Ramos (cell line): Measurements from ENCODE around the gene HSF5.

Source experiments
- in situ Hi-C: fragments of 300-500 bp; cut with MboI; formaldehyde crosslinking; loops from one replicate; pipeline ENCODE4 v1.14.3; 2022; ENCODE audit warnings: low sequenced_read_pairs; ENCODE audit not compliant: unreplicated experiment

The HSF5 gene

GRCh38 chr17:58391302-58391984, 96.8 kb downstream of the HSF5 start:
- in situ Hi-C loops = no loop called here

- in situ Hi-C loops = no loop called here
Measured at GRCh38 chr17:58390884-58391283, 97.3 kb downstream of the HSF5 start.

DNA sequence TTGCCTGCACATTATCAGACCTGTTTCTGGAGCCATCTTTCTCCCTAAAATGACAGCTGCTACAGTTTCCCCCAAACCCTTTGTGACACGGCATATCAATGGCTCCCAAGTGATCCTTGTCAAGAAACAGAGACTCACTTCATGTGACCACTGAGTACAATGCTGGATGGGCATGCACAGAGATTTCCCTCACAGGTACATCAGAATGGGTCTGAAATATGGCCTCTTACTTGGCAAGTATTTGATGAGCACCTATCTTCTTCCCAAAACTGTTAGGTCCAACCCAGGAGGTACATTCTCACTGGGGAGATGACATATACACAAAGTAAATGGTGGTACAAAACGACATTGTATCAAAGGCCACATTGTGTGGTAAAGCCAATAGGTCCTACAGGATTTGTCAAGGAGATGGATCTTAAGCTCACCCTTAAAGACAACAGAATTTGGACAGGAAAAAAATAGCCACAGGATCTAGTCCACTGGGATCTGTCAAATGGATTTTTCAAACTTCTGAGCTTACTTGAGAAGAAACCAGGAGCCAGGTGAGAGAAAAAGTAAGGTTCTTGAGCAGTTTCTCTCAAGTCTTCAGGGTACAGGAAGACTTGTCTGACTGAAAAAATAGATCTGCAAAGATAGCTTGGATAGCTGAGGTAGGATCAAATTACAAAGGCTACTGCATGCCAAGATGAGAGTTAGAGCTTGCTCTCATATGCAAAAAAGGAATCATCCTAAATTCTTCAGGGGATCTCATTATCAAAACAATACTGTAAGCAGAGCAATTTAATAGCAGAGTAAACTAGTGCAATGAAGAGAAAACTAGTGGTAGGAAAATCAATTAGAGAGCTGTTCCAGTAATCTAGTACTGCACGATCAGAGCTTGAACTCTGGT, 99.7 kb downstream of the HSF5 start:
- in situ Hi-C loops = no loop called here

DNA sequence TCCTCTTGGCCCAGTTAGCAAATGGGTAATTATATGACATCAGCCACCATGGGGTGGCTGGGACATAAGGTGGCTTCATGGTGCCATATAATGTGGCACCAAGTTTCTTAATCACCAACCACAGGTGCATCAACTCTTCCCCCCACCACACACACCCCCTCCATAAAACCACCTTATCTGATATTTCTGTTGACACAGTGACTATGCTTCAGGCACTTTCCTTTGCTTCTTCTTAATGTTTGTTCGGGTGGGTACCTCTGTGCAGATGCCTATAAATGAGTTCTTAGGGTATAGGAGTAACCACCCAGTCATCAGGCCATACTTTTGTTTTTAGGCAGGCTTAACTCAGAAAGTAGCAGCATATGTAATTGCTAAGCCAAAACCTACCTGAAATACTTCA, 100.4 kb downstream of the HSF5 start:
- in situ Hi-C loops = no loop called here

- in situ Hi-C loops = no loop called here
Measured at GRCh38 chr17:58386708-58387107, 101.5 kb downstream of the HSF5 start.

DNA sequence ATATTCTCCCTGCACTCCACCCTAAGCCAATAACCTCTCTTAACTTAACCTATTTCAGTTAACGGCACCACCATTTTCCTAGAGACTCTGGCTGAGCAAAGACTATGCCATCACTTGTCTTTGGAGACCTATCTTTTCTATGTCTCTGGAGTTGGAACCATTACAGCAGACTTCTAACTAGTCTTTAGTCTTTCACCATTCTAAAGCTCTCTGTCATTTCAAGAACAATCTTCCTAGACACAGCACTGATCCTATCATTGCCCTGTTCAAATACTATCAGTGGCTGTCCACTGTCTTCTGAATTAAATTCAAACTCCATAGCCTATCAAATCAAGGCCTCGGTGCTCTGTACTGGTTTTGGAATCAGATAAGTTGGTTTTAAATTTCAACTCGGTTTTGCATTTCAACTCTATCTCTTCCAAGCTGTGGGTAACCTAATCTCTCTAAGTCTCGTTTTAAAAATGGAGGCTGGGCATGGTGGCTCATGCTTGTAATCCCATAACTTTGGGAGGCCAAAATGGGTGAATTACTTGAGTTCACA, 102.8 kb downstream of the HSF5 start:
- in situ Hi-C loops = no loop called here

GRCh38 chr17:58384897-58385296, 103.3 kb downstream of the HSF5 start:
- in situ Hi-C loops = no loop called here

DNA sequence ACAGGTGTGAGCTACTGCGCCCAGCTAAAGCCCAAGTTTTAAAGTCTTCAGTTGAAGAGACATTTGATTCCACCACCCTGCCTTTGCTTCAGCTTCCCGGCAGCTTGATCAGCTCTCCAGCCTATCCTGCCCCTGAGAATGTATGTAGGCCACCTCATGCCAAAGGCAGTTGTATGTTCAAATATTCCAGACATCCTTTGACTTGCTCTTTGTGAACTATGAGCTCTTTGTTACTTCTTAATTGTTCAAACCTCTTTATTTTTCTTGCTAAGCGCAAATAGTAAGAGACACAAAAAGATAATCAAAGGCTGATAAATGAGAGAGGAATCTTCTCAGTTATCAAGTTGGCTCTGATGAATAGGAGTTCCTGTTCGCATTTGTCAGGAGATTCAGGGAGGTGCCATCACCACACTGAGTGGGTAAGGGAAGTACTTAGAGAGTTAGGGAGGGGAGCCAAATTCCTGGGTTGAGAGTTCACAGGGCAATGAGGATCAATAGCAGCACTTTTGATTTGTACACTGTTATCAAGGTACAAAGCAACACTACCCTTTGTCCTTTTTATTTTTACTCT, 104.2 kb downstream of the HSF5 start:
- in situ Hi-C loops = no loop called here

GRCh38 chr17:58382872-58383242, 105.4 kb downstream of the HSF5 start:
- in situ Hi-C loops = no loop called here

DNA sequence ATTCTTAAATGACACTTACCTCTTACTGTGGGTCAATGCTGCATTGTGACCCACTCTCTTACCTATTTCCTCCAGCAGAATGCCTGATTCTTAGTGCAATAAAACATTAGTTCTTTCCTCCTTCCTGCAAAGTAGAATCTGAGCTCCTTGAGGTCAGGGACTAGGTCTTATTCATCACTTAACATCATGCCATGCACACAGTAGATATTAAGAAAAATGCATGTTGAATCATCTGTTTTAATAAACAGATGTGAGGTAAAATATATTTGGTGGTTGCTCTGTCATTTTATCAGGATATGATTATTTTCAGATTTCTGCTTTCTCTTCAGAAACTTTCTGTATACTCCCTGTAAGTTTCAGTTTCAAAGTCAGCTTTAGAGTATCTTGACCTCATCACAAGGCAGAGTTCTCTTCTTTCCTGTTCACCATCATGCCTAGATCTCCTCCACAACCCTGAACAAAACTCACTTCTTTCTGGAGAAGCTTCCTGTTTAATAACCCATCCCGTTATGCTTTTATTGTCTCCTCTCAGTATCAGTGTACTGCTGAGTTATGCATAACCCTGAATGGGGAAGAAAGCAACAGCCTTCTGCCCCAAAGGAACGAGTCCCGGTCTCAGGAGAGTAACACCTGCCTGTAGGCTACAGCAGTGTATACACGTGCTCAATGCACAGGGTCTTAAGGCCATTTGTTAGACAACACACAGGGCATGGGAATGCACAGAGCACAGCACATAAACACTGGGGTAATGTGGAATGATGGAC, 105.9 kb downstream of the HSF5 start:
- in situ Hi-C loops = no loop called here

- in situ Hi-C loops = no loop called here
Measured at GRCh38 chr17:58381124-58382035, 106.8 kb downstream of the HSF5 start.

GRCh38 chr17:58380207-58381123, 107.7 kb downstream of the HSF5 start:
- in situ Hi-C loops = no loop called here

- in situ Hi-C loops = no loop called here
Measured at GRCh38 chr17:58379511-58379824, 108.7 kb downstream of the HSF5 start.

DNA sequence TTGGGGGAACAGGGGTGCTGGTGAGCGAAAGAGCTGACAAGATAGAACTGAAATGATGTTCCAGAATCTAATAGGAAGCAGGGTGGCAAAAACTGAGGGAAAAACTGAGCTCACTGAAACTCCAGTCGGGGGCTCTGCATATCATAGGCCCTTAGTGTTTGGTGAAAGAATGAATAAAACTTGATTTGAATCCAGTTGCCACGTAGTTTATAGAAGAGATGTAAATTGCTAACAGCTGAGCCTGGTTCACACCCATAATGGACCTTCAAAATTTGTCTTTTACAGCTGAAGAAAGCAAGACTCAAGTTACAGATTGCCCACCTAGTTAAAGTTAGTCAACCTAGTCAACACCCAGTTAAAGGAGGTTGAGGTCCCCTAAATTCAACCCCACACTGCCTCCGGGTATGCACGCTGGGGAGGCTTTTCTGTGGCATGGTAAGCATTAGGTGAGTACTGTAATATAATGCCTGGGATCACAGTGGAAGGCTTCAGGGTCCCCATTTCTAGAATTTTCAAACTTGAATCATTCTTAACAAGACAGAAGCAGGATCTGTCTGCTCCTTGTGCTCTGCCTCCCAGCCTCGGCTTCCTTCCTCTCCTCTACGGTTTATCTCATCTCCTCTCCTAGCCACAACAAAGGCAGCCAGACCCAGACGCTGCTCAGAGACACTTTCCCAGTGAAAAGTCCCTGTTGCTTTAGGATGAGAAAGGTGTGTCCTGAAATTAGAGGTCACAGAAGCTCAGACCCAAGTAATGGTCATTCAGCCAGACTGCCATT, 109.3 kb downstream of the HSF5 start:
- in situ Hi-C loops = no loop called here

GRCh38 chr17:58377661-58378060, 110.5 kb downstream of the HSF5 start:
- in situ Hi-C loops = no loop called here

DNA sequence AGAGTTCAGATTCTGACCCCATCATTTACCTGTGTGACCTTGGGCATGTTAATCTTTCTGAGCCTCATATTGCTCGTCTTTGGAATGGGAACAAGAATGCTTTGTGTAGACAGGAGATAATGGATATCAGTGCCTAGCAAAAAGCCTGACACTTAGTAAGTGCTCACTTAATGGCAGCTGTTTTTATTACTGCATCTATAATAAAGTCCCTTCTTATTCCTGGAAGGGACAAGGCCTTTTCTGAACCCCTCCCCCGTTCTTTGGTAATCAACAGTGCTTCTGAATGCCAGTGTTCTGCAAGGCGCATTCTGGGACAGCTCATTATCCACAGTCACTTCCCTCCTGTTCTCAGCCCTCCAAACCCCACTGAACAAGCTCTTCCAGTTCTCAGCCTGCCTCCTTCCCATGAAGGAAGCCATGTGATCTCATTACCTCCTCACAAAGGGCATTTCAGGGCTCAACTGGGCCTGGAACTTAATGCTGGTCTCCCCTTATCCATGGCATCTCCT, 111.1 kb downstream of the HSF5 start:
- in situ Hi-C loops = no loop called here

DNA sequence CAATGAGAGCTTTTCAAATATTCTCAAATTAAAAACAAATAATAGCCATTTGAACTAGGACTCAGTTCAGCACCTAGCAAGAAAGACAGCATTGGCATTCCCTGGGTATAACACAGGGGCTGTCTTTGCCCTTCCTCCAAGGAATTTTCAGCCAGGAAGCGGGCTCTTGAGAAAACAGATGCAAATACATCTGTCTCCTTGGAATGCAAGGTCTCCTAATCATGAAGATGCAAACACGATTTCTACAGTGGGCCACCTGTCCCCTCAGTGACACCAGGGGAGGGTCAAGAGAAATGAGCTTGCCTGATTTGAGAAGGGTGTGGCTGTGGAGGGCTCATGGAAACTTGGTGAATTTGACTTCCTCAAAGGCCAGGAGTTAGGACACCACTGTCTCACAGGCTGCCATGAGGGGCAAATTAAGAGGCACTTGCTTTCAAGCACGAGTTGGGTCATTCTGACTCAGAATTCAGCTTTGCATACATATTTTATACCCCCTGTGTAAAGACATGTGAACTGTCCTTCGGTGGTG, 111.7 kb downstream of the HSF5 start:
- in situ Hi-C loops = no loop called here
